Thoracic aorta (tissue), 2 donors: ENCODE data around the gene RIOK2. TPM values are rescaled to one million over a fixed set of nuclear protein-coding genes. Genes with fewer than 3 reads are reported as not detected.

ENCODE experiments used
- ATAC-seq: fragments of 150-250 bp; one replicate; pipeline ENCODE4 v1.8.0; 2017; ENCODE audit warnings: low read depth; ENCODE audit not compliant: insufficient number of reproducible peaks, low FRiP score
- DNase-seq: peaks from one replicate; pipeline ENCODE4 v3.0.0-alpha.2; 2020; ENCODE audit warnings: low spot score
- H3K27ac ChIP-seq, 2 donors: fragments of 200-600 bp; sonication (generic); 1 replicate in 1 of 2; 2 replicates in 1 of 2; pipeline ENCODE4 v1.5.1; 2016; ENCODE audit warnings: mild to moderate bottlenecking in 2 of 2, moderate library complexity in 2 of 2
- H3K27me3 ChIP-seq: fragments of 200-600 bp; sonication (generic); replicated peaks from 2 replicates; pipeline ENCODE4 v1.6.0; 2016; ENCODE audit warnings: mild to moderate bottlenecking; ENCODE audit not compliant: insufficient read depth
- H3K36me3 ChIP-seq: fragments of 200-600 bp; sonication (generic); one replicate; pipeline ENCODE4 v1.5.1; 2016
- H3K4me1 ChIP-seq, 2 donors: fragments of 200-600 bp; sonication (generic); 1 replicate in 1 of 2; 2 replicates in 1 of 2; pipeline versions ENCODE4 v1.5.1 to v1.6.0; 2016; ENCODE audit warnings: low read depth in 2 of 2, mild to moderate bottlenecking in 1 of 2; ENCODE audit not compliant: control insufficient read depth in 1 of 2
- H3K4me3 ChIP-seq: fragments of 200-600 bp; sonication (generic); 2 replicates; pipeline ENCODE4 v1.5.1; 2016; ENCODE audit warnings: mild to moderate bottlenecking
- H3K9me3 ChIP-seq: fragments of 200-600 bp; sonication (generic); 2 replicates; pipeline ENCODE4 v1.5.1; 2016
- total RNA-seq, 2 donors: library from RNA; depleted of rRNA; stranded (reverse); fragments of >200 nt; gene quantifications; one replicate each; pipeline versions ENCODE4 v1.1.0 to v1.2.3, GENCODE V29; 2016
- TF ChIP-seq, protein P1 (sequence below): fragments of 200-600 bp; sonication (generic); IDR thresholded peaks from one replicate; pipeline ENCODE4 v1.5.1; 2019; ENCODE audit warnings: antibody characterized with exemption

Gene RIOK2
- total RNA-seq, 2 donors from 2014 or later, result 10.4 to 33.5 TPM

DNA sequence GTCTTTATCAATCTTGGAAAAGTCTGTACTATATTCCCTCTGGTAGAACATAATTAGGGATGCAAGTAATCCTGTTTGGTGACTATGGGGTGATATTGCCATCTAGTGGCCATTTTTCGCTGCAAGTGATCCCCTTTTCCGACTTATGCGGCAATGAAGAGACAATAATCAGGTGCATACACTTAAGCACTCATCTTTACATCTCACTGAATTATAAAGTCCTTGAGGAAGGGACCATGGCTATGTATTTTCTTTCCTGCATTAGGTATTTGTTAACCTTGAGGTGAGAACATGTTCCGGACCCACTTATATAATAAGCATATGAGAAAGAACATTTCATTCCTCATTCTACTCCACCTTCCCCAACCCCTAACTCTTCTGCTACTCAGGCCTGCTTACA lies 21.0 kb downstream of the RIOK2 start:
- Histone ChIP-seq H3K36me3 (peaks cover 16% of the 10 kb centered on the region), H3K9me3 (peaks cover 10% of the 10 kb centered on the region), H3K27me3 (no peaks in the 10 kb centered on the region), H3K4me1 (no peaks in the 10 kb centered on the region), H3K27ac (no peak overlapping the region), H3K4me3 (no peak overlapping the region)
- ATAC-seq, result no peak
- DNase-seq, result no peak
- TF ChIP-seq, protein P1, sequence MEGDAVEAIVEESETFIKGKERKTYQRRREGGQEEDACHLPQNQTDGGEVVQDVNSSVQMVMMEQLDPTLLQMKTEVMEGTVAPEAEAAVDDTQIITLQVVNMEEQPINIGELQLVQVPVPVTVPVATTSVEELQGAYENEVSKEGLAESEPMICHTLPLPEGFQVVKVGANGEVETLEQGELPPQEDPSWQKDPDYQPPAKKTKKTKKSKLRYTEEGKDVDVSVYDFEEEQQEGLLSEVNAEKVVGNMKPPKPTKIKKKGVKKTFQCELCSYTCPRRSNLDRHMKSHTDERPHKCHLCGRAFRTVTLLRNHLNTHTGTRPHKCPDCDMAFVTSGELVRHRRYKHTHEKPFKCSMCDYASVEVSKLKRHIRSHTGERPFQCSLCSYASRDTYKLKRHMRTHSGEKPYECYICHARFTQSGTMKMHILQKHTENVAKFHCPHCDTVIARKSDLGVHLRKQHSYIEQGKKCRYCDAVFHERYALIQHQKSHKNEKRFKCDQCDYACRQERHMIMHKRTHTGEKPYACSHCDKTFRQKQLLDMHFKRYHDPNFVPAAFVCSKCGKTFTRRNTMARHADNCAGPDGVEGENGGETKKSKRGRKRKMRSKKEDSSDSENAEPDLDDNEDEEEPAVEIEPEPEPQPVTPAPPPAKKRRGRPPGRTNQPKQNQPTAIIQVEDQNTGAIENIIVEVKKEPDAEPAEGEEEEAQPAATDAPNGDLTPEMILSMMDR, result peak; percentile 78

DNA sequence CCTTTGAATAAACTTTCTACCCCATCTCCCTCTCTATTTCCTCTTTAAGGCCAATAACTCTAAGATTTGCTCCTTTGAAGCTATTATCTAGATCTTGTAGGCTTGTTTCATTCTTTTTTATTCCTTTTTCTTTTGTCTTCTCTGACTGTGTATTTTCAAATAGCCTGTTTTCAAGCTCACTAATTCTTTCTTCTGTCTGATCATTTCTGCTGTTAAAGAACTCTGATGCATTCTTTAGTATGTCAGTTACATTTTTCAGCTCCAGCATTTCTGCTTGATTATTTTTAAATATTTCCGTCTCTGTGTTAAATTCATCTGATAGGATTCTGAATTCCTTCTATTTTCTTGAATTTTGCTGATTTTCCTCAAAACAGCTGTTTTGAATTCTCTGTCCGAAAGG lies 25.4 kb downstream of the RIOK2 start:
- no peak overlapping the region for H3K27ac ChIP-seq
- H3K9me3 ChIP-seq, result peaks cover 13% of the 10 kb centered on the region
- TF ChIP-seq, protein P1, result no peak
- DNase-seq (no peak), ATAC-seq (no peak)
- H3K4me1 ChIP-seq, result no peaks in the 10 kb centered on the region
- no peaks in the 10 kb centered on the region for H3K27me3 ChIP-seq
- H3K36me3 ChIP-seq, result peaks cover 8% of the 10 kb centered on the region
- no peak overlapping the region for H3K4me3 ChIP-seq

GRCh38 chr5:97151370-97151769 lies 31.7 kb downstream of the RIOK2 start:
- no peaks in the 10 kb centered on the region for H3K27me3 ChIP-seq
- H3K36me3 ChIP-seq, result no peaks in the 10 kb centered on the region
- no peak overlapping the region for H3K4me3 ChIP-seq
- no peaks in the 10 kb centered on the region for H3K4me1 ChIP-seq
- TF ChIP-seq, protein P1, result no peak
- no peak for ATAC-seq
- no peak for DNase-seq
- no peaks in the 10 kb centered on the region for H3K9me3 ChIP-seq
- H3K27ac ChIP-seq, result no peak overlapping the region

- TF ChIP-seq, protein P1, result no peak
- Histone ChIP-seq H3K27ac (no peak overlapping the region), H3K9me3 (no peaks in the 10 kb centered on the region), H3K4me3 (no peak overlapping the region), H3K27me3 (no peaks in the 10 kb centered on the region), H3K4me1 (no peaks in the 10 kb centered on the region), H3K36me3 (no peaks in the 10 kb centered on the region)
- DNase-seq (no peak), ATAC-seq (no peak)
Observed at GRCh38 chr5:97150401-97150800, 32.6 kb downstream of the RIOK2 start.

- TF ChIP-seq, protein P1, result no peak
- H3K36me3 ChIP-seq, result no peaks in the 10 kb centered on the region
- H3K9me3 ChIP-seq, result no peaks in the 10 kb centered on the region
- DNase-seq, result no peak
- no peak for ATAC-seq
- H3K4me1 ChIP-seq, result no peaks in the 10 kb centered on the region
- no peak overlapping the region for H3K4me3 ChIP-seq
- no peak overlapping the region for H3K27ac ChIP-seq
- H3K27me3 ChIP-seq, result no peaks in the 10 kb centered on the region
Observed at GRCh38 chr5:97149709-97150108, 33.3 kb downstream of the RIOK2 start.
